ENCODE results near the gene GCNT1.

DNA sequence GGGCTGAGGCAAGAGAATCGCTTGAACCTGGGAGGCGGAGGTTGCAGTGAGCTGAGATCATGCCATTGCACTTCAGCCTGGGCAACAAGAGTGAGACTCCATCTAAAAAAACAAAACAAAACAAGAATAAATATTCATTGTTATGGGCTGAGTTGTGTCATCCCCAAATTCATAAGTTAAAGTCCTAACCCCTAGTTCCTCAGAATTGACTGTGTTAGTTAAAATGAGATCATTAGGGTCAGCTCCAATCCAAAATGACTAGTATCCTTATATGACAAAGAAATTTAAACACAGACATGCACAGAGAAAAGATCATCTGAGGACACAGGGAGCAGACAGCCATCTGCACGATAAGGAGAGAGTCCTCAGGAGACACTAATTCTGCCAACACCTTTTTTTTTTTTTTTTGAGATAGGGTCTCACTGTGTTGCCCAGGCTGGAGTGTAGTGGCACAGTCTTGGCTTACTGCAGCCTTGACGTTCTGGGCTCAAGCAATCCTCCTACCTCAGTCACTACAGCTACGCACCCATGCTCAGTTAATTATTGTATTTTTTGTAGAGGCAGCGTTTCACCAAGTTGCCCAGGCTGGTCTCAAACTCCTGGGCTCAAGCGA lies 32.1 kb upstream of the GCNT1 start:
- TF ChIP-seq, protein P1, sequence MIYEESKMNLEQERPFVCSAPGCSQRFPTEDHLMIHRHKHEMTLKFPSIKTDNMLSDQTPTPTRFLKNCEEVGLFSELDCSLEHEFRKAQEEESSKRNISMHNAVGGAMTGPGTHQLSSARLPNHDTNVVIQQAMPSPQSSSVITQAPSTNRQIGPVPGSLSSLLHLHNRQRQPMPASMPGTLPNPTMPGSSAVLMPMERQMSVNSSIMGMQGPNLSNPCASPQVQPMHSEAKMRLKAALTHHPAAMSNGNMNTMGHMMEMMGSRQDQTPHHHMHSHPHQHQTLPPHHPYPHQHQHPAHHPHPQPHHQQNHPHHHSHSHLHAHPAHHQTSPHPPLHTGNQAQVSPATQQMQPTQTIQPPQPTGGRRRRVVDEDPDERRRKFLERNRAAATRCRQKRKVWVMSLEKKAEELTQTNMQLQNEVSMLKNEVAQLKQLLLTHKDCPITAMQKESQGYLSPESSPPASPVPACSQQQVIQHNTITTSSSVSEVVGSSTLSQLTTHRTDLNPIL (CRISPR knock-in tag; IDR thresholded peaks at IDR 0.05; ENCODE audit: low read depth): no peak
- no peak for TF ChIP-seq ZNF8 (CRISPR knock-in tag; IDR thresholded peaks at IDR 0.05)
- TF ChIP-seq ZFP3 (CRISPR knock-in tag; IDR thresholded peaks at IDR 0.05): no peak
